Measurements from ENCODE around the gene TMEM54.

GRCh38 chr1:32860566-32860965 is 40.6 kb downstream of the TMEM54 start:
- TF ChIP-seq CTCF (conservative IDR thresholded peaks at IDR 0.05; ENCODE audit: low read depth in 2 of 2) (no peak), NANOG (IDR thresholded peaks at IDR 0.05; ENCODE audit: borderline replicate concordance) (no peak), EZH2 (IDR thresholded peaks at IDR 0.05; ENCODE audit: low read depth, unreplicated experiment) (no peak), ZNF114 (CRISPR knock-in tag; IDR thresholded peaks at IDR 0.05) (no peak)
- TF ChIP-seq, protein P1, sequence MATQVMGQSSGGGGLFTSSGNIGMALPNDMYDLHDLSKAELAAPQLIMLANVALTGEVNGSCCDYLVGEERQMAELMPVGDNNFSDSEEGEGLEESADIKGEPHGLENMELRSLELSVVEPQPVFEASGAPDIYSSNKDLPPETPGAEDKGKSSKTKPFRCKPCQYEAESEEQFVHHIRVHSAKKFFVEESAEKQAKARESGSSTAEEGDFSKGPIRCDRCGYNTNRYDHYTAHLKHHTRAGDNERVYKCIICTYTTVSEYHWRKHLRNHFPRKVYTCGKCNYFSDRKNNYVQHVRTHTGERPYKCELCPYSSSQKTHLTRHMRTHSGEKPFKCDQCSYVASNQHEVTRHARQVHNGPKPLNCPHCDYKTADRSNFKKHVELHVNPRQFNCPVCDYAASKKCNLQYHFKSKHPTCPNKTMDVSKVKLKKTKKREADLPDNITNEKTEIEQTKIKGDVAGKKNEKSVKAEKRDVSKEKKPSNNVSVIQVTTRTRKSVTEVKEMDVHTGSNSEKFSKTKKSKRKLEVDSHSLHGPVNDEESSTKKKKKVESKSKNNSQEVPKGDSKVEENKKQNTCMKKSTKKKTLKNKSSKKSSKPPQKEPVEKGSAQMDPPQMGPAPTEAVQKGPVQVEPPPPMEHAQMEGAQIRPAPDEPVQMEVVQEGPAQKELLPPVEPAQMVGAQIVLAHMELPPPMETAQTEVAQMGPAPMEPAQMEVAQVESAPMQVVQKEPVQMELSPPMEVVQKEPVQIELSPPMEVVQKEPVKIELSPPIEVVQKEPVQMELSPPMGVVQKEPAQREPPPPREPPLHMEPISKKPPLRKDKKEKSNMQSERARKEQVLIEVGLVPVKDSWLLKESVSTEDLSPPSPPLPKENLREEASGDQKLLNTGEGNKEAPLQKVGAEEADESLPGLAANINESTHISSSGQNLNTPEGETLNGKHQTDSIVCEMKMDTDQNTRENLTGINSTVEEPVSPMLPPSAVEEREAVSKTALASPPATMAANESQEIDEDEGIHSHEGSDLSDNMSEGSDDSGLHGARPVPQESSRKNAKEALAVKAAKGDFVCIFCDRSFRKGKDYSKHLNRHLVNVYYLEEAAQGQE (IDR thresholded peaks at IDR 0.05; ENCODE audit: unreplicated experiment), result no peak
